ENCODE data around the gene BTN1A1.

The BTN1A1 gene

DNA sequence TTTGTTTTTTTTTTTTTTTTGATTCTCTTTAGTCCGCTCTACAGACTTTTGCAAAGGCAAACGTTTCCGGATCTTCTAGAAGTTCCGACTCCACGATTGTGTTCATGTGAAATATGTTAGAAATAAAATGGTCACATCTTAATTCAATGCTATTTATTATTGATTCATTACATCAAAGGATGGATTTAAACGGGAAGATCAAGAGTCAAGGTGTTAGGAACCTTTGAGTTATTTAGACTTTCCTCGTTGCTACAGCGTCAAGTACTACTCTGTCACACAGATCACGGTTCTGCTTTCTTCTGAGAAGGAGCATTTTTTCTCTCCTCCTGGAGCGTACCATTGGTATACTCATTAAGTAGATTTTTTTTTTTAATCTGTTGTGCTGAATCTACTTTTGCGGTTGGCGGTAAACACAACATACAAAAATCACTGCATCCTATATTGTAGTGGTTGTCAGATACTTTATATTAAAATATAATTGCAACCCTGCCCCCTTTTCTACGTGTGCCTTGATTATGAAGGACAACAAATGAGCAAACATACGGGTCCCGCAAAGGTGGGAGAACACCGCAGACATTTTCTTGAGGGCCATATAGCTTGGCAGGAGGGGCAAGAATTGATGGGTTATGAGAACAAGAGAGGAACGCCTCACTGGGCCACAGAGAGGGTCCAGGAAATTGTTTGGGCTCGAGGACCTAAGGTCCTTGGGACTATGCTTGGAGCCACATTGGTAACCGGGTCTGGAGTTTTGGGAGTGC lies 55.6 kb downstream of the BTN1A1 start:
- TF ChIP-seq, protein P1, sequence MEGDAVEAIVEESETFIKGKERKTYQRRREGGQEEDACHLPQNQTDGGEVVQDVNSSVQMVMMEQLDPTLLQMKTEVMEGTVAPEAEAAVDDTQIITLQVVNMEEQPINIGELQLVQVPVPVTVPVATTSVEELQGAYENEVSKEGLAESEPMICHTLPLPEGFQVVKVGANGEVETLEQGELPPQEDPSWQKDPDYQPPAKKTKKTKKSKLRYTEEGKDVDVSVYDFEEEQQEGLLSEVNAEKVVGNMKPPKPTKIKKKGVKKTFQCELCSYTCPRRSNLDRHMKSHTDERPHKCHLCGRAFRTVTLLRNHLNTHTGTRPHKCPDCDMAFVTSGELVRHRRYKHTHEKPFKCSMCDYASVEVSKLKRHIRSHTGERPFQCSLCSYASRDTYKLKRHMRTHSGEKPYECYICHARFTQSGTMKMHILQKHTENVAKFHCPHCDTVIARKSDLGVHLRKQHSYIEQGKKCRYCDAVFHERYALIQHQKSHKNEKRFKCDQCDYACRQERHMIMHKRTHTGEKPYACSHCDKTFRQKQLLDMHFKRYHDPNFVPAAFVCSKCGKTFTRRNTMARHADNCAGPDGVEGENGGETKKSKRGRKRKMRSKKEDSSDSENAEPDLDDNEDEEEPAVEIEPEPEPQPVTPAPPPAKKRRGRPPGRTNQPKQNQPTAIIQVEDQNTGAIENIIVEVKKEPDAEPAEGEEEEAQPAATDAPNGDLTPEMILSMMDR (IDR thresholded peaks at IDR 0.05; ENCODE audit: low read depth, low read length, missing control alignments): no peak

DNA sequence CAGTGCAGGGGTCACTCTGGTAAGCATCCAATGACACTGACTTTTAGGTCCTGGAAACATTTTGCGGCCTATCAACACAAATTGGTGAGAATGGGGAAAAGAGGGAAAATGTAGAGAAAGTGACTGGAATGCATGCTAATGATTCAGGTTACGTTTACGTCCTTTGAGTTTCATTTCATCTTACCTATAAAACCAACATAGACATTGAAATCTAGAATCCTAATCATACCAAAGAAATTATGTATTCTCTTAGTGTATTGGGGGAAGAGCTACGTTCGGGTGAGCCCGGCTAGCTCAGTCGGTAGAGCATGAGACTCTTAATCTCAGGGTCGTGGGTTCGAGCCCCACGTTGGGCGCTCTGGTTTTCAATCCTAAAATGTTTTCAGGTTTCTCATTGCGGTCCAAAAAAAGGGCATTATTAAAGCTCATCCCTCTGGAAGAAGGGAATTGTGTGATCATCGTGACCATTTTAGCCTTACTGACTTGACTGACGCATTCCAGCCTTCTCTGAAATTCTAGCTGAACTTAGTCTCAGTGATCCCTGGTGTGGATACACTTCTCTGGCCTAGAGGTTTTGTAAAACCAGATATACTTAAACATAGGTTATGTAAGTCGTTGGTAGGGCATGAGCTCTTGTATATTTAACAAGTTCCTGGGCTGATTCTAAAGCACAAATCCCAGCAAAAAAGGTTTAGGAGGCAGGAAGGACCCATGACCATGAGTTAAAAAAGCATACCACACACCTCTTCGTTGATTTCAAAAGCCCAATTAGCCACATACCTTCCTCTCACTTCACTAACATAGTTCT lies 56.4 kb downstream of the BTN1A1 start:
- no peak for DNase-seq (ENCODE audit: low read depth)
- H3K4me3 ChIP-seq (ENCODE audit: low read depth, low read length): peak overlapping the region; percentile 59
- TF ChIP-seq, protein P1 (IDR thresholded peaks at IDR 0.05; ENCODE audit: low read depth, low read length, missing control alignments): no peak
- in situ Hi-C loops (cut with HindIII; ENCODE audit: low sequenced_read_pairs): no loop called here

More for the DNA sequence above, 55.6 kb downstream of the BTN1A1 start:
- in situ Hi-C loops (cut with HindIII; ENCODE audit: low sequenced_read_pairs): no loop called here
- peak overlapping the region; percentile 59 for H3K4me3 ChIP-seq (ENCODE audit: low read depth, low read length)
- DNase-seq (ENCODE audit: low read depth): no peak

Measured in astrocyte of the cerebellum (primary cell).